IMR-90 (cell line): ENCODE measurements around the gene RPL19. TPM values are rescaled to one million over a fixed set of nuclear protein-coding genes. Genes with fewer than 3 reads are reported as not detected.

Experiments used
- ATAC-seq: fragments of 200-7000 bp; cut with Tn5 transposase; 2 replicates; pipeline ENCODE4 v1.9.1; 2020; ENCODE audit warnings: low read depth, mild to moderate bottlenecking, moderate library complexity
- BruUV-seq: library from RNA; stranded (reverse); fragments of 400-500 nt; replicated peaks from 2 replicates; lab custom pipeline; 2021; lab: Mats Ljungman, UMichigan
- CTCF ChIA-PET: fragments of 300-600 bp; formaldehyde crosslinking; extraction: SDS; loops from one replicate; lab custom pipeline; 2021; ENCODE audit warnings: antibody characterized with exemption; lab: Yijun Ruan, JAX
- POLR2A ChIA-PET: fragments of 300-600 bp; sonication (Branson Sonifier 250); formaldehyde crosslinking; loops from one replicate; lab custom pipeline; 2022; ENCODE audit warnings: antibody characterized with exemption; ENCODE audit not compliant: unreplicated experiment; lab: Charles Lee
- DNase-seq: peaks from one replicate; pipeline ENCODE4 v3.0.0; 2013
- H2AFZ ChIP-seq: replicated peaks from 2 replicates; pipeline ENCODE3; 2013; ENCODE audit warnings: low read length, mild to moderate bottlenecking; ENCODE audit not compliant: poor library complexity
- H2AK5ac ChIP-seq: 2 replicates; pipeline ENCODE4 v1.6.1; 2013; ENCODE audit warnings: low read depth, low read length, inconsistent platforms
- H2AK9ac ChIP-seq: replicated peaks from 2 replicates; pipeline ENCODE3; 2013; ENCODE audit warnings: mild to moderate bottlenecking, low read depth, low read length, moderate library complexity; ENCODE audit not compliant: poor library complexity
- H2BK120ac ChIP-seq: 2 replicates; pipeline ENCODE4 v1.6.1; 2013; ENCODE audit warnings: low read depth, low read length, inconsistent platforms
- H2BK15ac ChIP-seq: 3 replicates; pipeline ENCODE4 v1.6.1; 2013; ENCODE audit warnings: low read depth, low read length, inconsistent platforms
- H2BK20ac ChIP-seq: 2 replicates; pipeline ENCODE4 v1.6.1; 2013; ENCODE audit warnings: low read depth, mild to moderate bottlenecking, inconsistent platforms, low read length, moderate library complexity
- H2BK5ac ChIP-seq: 2 replicates; pipeline ENCODE4 v1.6.1; 2013; ENCODE audit warnings: mild to moderate bottlenecking, low read depth, low read length, inconsistent platforms; ENCODE audit not compliant: poor library complexity, severe bottlenecking
- H3K14ac ChIP-seq: replicated peaks from 2 replicates; pipeline ENCODE4 v1.6.1; 2013; ENCODE audit warnings: low read depth, low read length, inconsistent platforms
- H3K18ac ChIP-seq: 2 replicates; pipeline ENCODE4 v1.6.1; 2013; ENCODE audit warnings: low read depth, low read length, control low read depth
- H3K23ac ChIP-seq: 2 replicates; pipeline ENCODE4 v1.6.1; 2013; ENCODE audit warnings: low read depth, low read length, inconsistent platforms
- H3K27ac ChIP-seq: 2 replicates; pipeline ENCODE4 v1.5.1; 2013; ENCODE audit warnings: mild to moderate bottlenecking, control low read depth, low read length; ENCODE audit not compliant: insufficient read depth
- H3K27me3 ChIP-seq: 2 replicates; pipeline ENCODE4 v1.6.1; 2013; ENCODE audit warnings: low read length; ENCODE audit not compliant: control insufficient read depth, insufficient read depth
- H3K36me3 ChIP-seq: 2 replicates; pipeline ENCODE4 v1.6.1; 2013; ENCODE audit warnings: low read length, mixed read lengths; ENCODE audit not compliant: control insufficient read depth, insufficient read depth
- H3K4ac ChIP-seq: 2 replicates; pipeline ENCODE4 v1.6.1; 2013; ENCODE audit warnings: low read depth, low read length, inconsistent platforms
- H3K4me1 ChIP-seq: 2 replicates; pipeline ENCODE4 v1.6.1; 2013; ENCODE audit warnings: low read length, mixed read lengths; ENCODE audit not compliant: control insufficient read depth, insufficient read depth
- H3K4me2 ChIP-seq: 2 replicates; pipeline ENCODE4 v1.6.1; 2013; ENCODE audit warnings: low read depth, mild to moderate bottlenecking, control low read depth, low read length, moderate library complexity
- H3K4me3 ChIP-seq: 2 replicates; pipeline ENCODE4 v1.5.1; 2013; ENCODE audit warnings: low read depth, mild to moderate bottlenecking, control low read depth, low read length, moderate library complexity; ENCODE audit not compliant: insufficient read depth
- H3K56ac ChIP-seq: 2 replicates; pipeline ENCODE4 v1.6.1; 2013; ENCODE audit warnings: low read length, inconsistent platforms; ENCODE audit not compliant: insufficient read depth; ENCODE audit errors: extremely low read depth
- H3K79me1 ChIP-seq, 2 experiments: 2 replicates each; pipeline ENCODE4 v1.6.1; 2013; ENCODE audit warnings: low read length in 2 of 2, inconsistent platforms in 1 of 2, low read depth in 1 of 2
- H3K9ac ChIP-seq: 2 replicates; pipeline ENCODE4 v1.6.1; 2013; ENCODE audit warnings: low read depth, low read length, control low read depth
- H3K9me1 ChIP-seq: 2 replicates; pipeline ENCODE4 v1.6.1; 2013; ENCODE audit warnings: low read length, inconsistent platforms; ENCODE audit not compliant: insufficient read depth
- H3K9me3 ChIP-seq: 2 replicates; pipeline ENCODE4 v1.6.1; 2013; ENCODE audit warnings: low read length; ENCODE audit not compliant: control insufficient read depth, insufficient read depth
- H4K20me1 ChIP-seq: 2 replicates; pipeline ENCODE4 v1.6.1; 2013; ENCODE audit warnings: low read length, inconsistent platforms; ENCODE audit not compliant: insufficient read depth
- H4K5ac ChIP-seq: 2 replicates; pipeline ENCODE4 v1.6.1; 2013; ENCODE audit warnings: mild to moderate bottlenecking, low read depth, low read length, control low read depth
- H4K8ac ChIP-seq, 2 experiments: 2 replicates each; pipeline ENCODE4 v1.6.1; 2013; ENCODE audit warnings: low read depth in 2 of 2, low read length in 2 of 2, control low read depth in 1 of 2, inconsistent platforms in 1 of 2
- H4K91ac ChIP-seq: 2 replicates; pipeline ENCODE4 v1.6.1; 2013; ENCODE audit warnings: low read depth, low read length, inconsistent platforms; ENCODE audit not compliant: insufficient read depth
- CHD1 ChIP-seq: IDR thresholded peaks from 2 replicates; pipeline ENCODE4 v1.6.1; 2012; ENCODE audit warnings: low read depth, low read length, improper control_type of control experiment
- MAZ ChIP-seq: IDR thresholded peaks from 2 replicates; pipeline ENCODE4 v1.6.1; 2012; ENCODE audit warnings: low read depth, mild to moderate bottlenecking, low read length, improper control_type of control experiment, moderate library complexity, borderline replicate concordance
- MXI1 ChIP-seq: IDR thresholded peaks from 2 replicates; pipeline ENCODE4 v1.6.1; 2012; ENCODE audit warnings: low read depth, mild to moderate bottlenecking, low read length, moderate library complexity, borderline replicate concordance
- POLR2A ChIP-seq: IDR thresholded peaks from 2 replicates; pipeline ENCODE4 v1.6.1; 2012; ENCODE audit warnings: mild to moderate bottlenecking, low read depth, low read length
- RAD21 ChIP-seq: IDR thresholded peaks from 2 replicates; pipeline ENCODE4 v1.6.1; 2012; ENCODE audit warnings: low read length, improper control_type of control experiment
- RCOR1 ChIP-seq: IDR thresholded peaks from 2 replicates; pipeline ENCODE4 v1.6.1; 2012; ENCODE audit warnings: mild to moderate bottlenecking, low read length, improper control_type of control experiment; ENCODE audit not compliant: insufficient replicate concordance
- WGBS, 2 experiments: methylation state at CpG; one replicate each; pipeline versions ENCODE4 v1.1.5 to v1.1.7; 2013; ENCODE audit warnings: missing lambda C conversion rate in 2 of 2; ENCODE audit not compliant: insufficient read length in 1 of 2; ENCODE audit errors: extremely low coverage in 2 of 2; 5-methylcytosine and 5-hydroxymethylcytosine counted together
- dilution Hi-C: fragments of 300-500 bp; cut with HindIII; formaldehyde crosslinking; loops from one replicate; pipeline ENCODE4 v1.14.3; 2018; ENCODE audit warnings: low sequenced_read_pairs; ENCODE audit not compliant: unreplicated experiment
- in situ Hi-C: fragments of 300-500 bp; cut with MboI; formaldehyde crosslinking; loops from 3 replicates; pipeline ENCODE4 v1.14.3; 2019; ENCODE audit warnings: low sequenced_read_pairs, inconsistent platforms, mixed read lengths
- intact Hi-C: fragments of 100-400 bp; cut with micrococcal nuclease; formaldehyde crosslinking; loops from 2 replicates; pipeline ENCODE4 v1.10.0; 2022
- polyA plus RNA-seq, 3 experiments: library from polyadenylated mRNA; depleted of rRNA; stranded (reverse); fragments of >200 nt; gene quantifications; 2 replicates each; pipeline ENCODE4 v1.2.3, GENCODE V29; 2012; ENCODE audit warnings: low replicate concordance in 1 of 3
- total RNA-seq: library from RNA; depleted of rRNA; stranded (reverse); fragments of >200 nt; gene quantifications from 2 replicates; pipeline ENCODE4 v1.2.3, GENCODE V29; 2012

RPL19 gene
- total and polyA plus RNA-seq, 2 of the 4 experiments (the other 2 are of a cell fraction), result 2,101 to 2,466 TPM

- no peak within 1 kb of the TSS for H2BK20ac ChIP-seq
- no peak within 1 kb of the TSS; the same call in 2 of the 3 replicates for H2BK15ac ChIP-seq
- H3K9ac ChIP-seq, result peak within 1 kb of the TSS; percentile 84
- dilution Hi-C loops (no loop called here), intact Hi-C loops (no loop called here), in situ Hi-C loops (no loop called here)
- peak within 1 kb of the TSS; percentile 77 for H4K5ac ChIP-seq
- peak within 1 kb of the TSS; percentile 83 for H3K4ac ChIP-seq
- peak within 1 kb of the TSS; percentile 91 for H3K4me2 ChIP-seq
- peak within 1 kb of the TSS; percentile 64; the same call in 1 of the 2 replicates for H3K23ac ChIP-seq
- H4K91ac ChIP-seq, result peak within 1 kb of the TSS; percentile 66
- CTCF ChIA-PET, result no interaction called here
- H3K9me3 ChIP-seq, result no peaks in the 10 kb centered on the region
- peaks cover 47 to 80% of the 10 kb centered on the region in 2 experiments for H3K79me1 ChIP-seq
- H2AK5ac ChIP-seq, result peak within 1 kb of the TSS; percentile 78
- peaks cover 36% of the 10 kb centered on the region for H4K20me1 ChIP-seq
- DNase-seq (peak; percentile 65), ATAC-seq (peak; percentile 82)
- POLR2A ChIA-PET, result no interaction called here
- no peaks in the 10 kb centered on the region for H3K27me3 ChIP-seq
- peak within 1 kb of the TSS; percentile 18; the same call in 1 of the 2 replicates for H2BK120ac ChIP-seq
- H2AK9ac ChIP-seq, result peak within 1 kb of the TSS; percentile 98
- peak within 1 kb of the TSS; percentile 65 to 66 for H4K8ac ChIP-seq
- H2AFZ ChIP-seq, result peak within 1 kb of the TSS; percentile 92
- 0% methylated on average over 9 of the region's 55 CpGs; no CpG with 5 or more reads in 1 of the 2 experiments for WGBS, 2 experiments
- BruUV-seq, result no TSS peak
- peak within 1 kb of the TSS; percentile 88 for H3K4me3 ChIP-seq
- H3K56ac ChIP-seq, result peak within 1 kb of the TSS; percentile 10; the same call in 1 of the 2 replicates
- H3K4me1 ChIP-seq, result peaks cover 23% of the 10 kb centered on the region
- H3K9me1 ChIP-seq, result peaks cover 26% of the 10 kb centered on the region
- peak within 1 kb of the TSS; percentile 42 for H3K18ac ChIP-seq
- peak within 1 kb of the TSS; percentile 75 for H3K14ac ChIP-seq
- peak within 1 kb of the TSS; percentile 59 for H2BK5ac ChIP-seq
- TF ChIP-seq MXI1 (peak; percentile 49; the same call in 1 of the 2 replicates), CHD1 (no peak), RAD21 (no peak), RCOR1 (no peak), POLR2A (peak; percentile 32; the same call in 1 of the 2 replicates), MAZ (peak; percentile 74; the same call in 1 of the 2 replicates)
- peaks cover 28% of the 10 kb centered on the region for H3K36me3 ChIP-seq
- H3K27ac ChIP-seq, result peak within 1 kb of the TSS; percentile 69
These were observed 2.5 kb upstream of the RPL19 start, which contains the start of gene CACNB1 for GRCh38 chr17:39197380-39198185. TSS of gene CACNB1 (minus strand) at chr17:39197669. CDS start at chr17:39197495, 174 bp downstream.
